NK-92 (cell line): ENCODE results near the gene DMD.
"Not testable (repeated sequence)": the region's sequence is repeated elsewhere in the genome, so short reads cannot be mapped to it uniquely, and the experiment has no call there.

Experiments used
- DNase-seq: peaks from one replicate; lab custom pipeline; 2025; ENCODE audit not compliant: unreplicated experiment; lab: John Stamatoyannopoulos, UW

The DMD gene

GRCh38 chrX:33156152-33156726 lies 55.1 kb downstream of the DMD start:
- DNase-seq = no peak

GRCh38 chrX:33149580-33149979 lies 61.8 kb downstream of the DMD start:
- DNase-seq = no peak

GRCh38 chrX:33149085-33149484 lies 62.3 kb downstream of the DMD start:
- no peak for DNase-seq

DNA sequence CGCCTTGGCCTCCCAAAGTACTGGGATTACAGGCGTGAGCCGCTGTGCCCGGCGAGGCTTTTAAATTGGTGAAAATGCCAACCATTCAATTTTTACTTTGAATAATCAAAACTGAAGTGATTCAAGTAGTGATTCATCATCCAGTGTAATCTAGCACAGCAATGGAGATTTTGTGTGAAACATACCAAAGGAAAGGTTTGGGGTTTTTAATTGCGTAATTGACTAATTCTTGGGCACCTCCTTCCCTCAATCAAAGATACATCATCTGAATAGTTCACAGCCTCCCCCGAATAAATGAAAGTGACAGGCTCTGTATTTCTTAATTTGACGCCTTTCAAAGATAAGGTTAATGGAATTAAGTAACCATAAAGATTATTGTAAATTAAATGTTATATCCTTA lies 69.0 kb downstream of the DMD start:
- DNase-seq = no peak

- DNase-seq = no peak
Measured at GRCh38 chrX:33138677-33139249, 72.6 kb downstream of the DMD start.

DNA sequence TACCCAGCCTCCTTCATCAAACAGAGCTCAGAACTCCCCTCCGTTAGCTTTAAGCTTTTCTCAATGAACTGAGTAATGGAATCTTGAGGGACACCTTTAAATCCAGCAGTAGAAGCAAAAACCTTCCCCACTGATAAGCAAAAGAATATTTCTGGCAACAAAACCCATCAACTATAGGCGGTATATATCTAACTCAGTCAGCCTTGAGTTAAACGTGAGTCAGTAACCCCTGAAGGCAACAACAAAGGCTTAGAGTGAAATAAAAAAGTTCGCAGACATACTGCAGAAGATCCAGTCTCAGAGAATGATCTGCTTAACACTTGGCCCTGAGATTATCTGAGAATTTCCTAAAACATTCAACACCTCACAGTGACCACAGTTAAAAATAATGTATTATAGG lies 77.2 kb downstream of the DMD start:
- DNase-seq = no peak

GRCh38 chrX:33133320-33133719 lies 78.0 kb downstream of the DMD start:
- DNase-seq = no peak

GRCh38 chrX:33132569-33132968 lies 78.8 kb downstream of the DMD start:
- DNase-seq = no peak

DNA sequence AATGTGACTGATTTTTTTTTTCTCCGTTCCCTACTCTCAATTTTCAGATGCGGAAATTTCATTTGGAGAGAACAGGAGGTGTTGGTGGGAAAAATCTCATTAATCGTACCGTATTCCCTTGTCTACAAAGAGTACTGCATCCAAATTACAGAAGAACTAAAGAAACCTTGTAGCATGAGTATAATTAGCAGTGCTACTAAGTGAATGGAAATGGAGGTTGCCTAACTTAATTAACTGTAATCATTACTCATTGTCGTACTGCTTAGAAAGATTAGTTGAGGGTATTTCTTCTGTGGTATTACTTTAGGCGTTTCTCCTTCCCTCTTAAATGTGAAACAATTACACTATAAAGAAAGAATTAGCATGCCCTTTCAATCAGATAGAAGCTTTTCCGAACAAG lies 81.7 kb downstream of the DMD start:
- DNase-seq = no peak

- DNase-seq = no peak
Measured at GRCh38 chrX:33128048-33128805, 83.1 kb downstream of the DMD start.

DNA sequence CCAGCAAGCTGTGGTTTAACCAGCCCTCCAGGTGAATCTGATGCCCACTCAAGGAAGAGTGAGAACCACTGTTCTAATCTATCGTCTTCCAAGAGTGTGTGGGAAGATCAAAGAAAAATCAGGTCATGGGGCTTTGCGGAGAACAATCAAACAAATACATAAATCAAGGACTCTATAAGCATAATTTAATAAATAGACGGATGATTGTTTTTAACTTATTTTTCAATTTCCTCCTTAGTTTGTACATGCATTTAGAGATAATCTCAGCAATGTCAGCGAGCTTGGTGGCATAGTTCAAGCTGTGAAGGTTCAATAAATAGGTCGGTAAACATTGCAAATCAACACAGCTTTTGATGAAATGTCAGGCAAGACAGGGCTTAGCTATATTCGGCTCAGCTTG lies 84.9 kb downstream of the DMD start:
- no peak for DNase-seq

DNA sequence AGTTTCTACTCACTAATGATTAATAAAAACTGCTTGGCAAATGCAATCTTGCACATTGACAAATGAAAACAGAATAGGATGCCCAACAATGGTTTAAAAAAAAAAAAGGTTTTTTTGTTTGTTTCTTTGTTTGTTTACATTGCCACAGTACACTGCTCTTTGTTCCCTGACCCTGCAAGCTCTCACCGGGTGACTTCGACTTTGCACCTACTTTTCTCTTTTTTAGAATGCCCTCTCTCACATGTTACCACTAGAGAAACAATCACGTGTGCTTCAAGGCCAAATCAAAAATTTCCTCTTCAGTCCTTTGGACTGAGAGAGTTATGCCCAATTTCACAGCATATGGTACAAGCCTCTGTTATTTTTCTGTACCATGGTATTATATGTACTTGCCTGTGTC lies 101.5 kb downstream of the DMD start:
- no peak for DNase-seq

- DNase-seq = no peak
Measured at GRCh38 chrX:33106737-33107136, 104.6 kb downstream of the DMD start.

DNA sequence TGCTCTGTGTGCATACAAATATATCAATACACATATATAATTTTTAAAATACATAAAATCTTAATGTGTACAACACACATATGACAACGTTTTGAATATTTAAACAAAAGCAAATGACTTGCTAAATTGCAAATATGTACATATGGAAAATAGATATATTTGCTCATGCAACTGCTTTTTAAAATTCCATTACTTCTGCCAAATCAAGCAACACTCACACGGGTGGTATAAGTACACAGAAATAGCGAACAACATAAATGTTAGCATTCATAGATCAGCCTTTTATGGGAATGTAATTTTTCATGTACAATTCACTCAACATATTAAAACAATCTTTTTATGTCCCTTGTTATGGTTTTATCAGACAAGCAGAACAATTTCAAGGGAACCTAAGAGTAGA lies 116.3 kb downstream of the DMD start:
- no peak for DNase-seq

DNA sequence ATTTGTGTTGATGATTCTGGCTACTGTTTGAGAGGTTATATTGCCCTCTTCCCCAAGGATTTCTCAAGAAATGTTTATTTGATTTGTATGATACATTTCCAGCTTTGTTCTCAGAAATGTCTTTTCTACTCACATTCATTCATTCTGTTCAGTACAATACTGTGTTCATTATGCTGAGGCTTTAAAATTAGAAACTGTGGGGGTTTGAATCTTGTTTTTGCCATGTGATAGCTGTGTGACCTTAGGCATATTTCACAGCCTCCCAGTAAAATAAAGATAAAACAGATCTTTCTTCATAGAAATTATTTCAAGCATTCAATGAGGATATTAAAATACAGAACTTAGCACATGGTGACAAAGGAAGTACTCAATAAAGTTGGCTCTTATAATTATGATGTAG lies 123.9 kb downstream of the DMD start:
- no peak for DNase-seq

- DNase-seq = no peak
Measured at GRCh38 chrX:33086886-33087285, 124.5 kb downstream of the DMD start.

DNA sequence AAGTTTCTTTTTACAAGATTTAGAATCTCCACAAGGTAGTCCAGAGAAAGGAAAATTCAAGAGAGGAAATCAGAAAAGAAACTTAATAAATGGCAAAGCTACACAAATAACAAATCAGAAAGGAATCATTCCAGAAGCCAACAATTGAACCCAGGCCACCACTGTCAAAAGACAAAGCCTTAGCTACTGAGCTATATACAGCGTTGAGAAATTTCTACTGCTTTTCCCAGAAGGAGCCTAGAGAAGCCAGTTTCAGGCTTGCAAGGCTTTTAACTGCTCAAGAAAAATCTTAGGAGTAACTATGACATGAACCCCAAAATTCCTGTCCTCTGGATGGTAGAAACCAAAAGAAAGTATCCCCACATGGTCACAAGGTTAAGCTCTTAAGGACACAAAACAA lies 129.0 kb downstream of the DMD start:
- DNase-seq = no peak

DNA sequence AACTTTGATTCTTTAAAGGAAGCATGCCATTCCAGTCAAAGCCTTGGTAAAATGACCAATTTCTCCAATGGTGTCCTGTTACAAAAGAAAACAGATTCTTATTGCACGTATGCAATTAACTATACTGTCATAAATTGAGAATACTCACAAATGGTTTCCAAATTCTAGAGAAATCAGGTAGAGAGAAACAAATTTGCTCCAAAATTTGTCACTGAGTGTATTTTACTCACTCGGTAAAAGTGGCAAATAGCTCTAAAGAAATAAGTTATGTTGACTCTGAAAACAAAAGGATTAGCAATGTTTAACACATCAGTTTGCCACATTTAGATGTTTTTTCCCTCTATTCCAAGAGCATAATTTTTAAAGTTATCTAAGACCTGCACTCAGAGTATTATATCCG lies 133.1 kb downstream of the DMD start:
- no peak for DNase-seq

DNA sequence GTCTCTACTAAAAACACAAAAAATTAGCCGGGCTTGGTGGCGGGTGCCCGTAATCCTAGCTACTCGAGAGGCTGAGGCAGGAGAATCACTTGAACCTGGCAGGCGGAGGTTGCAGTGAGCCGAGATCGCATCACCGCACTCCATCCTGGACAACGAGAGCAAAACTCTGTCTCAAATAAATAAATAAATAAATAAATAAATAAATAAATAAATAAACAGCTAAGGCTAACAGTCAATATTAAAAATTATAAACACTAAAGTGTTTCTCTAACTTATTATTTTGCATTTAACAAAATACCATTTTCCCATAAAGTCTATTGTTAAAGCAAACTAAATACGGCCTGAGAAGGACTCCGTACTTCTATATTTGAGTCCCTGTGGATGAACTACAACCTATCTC lies 137.7 kb downstream of the DMD start:
- DNase-seq = not testable (repeated sequence)

- no peak for DNase-seq
Measured at GRCh38 chrX:33065415-33065814, 145.9 kb downstream of the DMD start.

DNA sequence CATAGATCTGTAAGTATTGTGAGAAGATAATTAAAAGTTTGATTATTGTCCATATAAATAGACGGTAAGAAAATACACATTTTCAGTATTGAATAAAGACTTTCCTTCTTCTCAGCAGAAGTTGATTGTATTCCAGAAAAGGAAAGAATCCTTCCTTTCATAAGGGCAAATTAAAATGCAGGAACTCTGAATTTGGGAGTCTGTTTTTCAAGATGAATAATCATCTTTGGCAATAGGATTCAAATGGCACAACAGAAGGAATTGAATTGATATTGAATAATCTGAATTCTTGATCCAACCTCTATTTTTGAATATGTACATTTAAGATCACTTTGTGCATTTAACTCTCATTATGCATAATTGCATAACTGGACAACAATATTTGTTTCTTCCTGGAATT lies 149.3 kb downstream of the DMD start:
- DNase-seq = no peak

DNA sequence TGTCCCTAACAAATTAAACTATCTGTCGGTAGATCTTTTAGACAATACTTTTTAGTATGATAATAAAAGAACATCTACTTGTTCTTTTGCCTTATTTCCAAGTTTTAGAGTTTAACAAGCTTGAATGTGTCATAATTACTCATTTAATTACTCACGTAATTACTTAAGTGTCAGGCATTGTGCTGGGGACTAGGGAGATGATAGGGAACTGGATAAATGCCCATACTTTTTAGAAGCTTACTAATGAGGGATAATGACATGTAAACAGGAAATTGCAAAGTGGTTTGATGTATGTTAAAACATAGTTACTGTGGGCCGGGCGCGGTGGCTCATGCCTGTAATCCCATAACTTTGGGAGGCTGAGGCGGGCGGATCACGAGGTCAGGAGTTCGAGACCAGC lies 158.3 kb downstream of the DMD start:
- no peak for DNase-seq

DNA sequence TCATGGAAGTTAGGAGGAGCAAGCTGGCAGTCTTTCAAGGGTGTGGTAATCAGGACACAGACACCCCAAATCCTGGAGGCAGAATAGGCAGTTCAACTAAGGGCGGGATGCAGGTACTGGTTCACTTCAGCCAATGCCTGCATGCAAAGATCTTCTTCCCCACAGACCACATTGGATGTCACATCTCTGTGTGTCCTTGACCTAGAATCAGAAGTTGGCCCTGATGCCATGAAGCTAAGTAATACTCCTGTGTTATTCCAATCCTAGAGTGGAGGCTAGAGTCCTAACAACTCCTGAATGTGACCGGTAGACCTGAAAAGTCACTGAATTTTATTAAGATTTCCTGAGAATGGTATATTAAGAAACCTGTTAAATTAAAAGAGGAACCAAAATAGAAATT lies 165.5 kb downstream of the DMD start:
- no peak for DNase-seq
